ENCODE results near the gene MOSPD3.
A peak's percentile ranks its signal among the peaks of the same experiment; 100 is the strongest.
"Not testable (repeated sequence)": the region's sequence is repeated elsewhere in the genome, so short reads cannot be mapped to it uniquely, and the experiment has no call there.

Gene MOSPD3

GRCh38 chr7:100626530-100627237 lies 14.3 kb downstream of the MOSPD3 start:
- DNase-seq (ENCODE audit: low read depth): peak; percentile 88

DNA sequence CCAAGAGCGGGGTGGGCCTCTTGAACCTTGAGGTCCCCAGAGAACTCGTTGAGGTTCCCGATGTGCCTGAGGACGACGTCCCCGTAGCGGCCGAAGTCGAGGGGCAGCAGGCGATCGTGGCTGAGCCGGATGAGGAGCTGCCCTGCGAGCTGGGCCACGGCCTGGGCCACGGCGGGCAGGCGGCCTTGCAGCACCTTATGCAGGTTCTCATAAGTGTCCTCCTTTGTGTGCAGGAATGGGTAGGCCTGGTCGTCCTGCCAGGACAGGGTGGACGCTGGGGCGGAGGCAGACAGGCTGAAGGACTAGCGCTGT lies 14.9 kb downstream of the MOSPD3 start:
- DNase-seq (ENCODE audit: low read depth): no peak

DNA sequence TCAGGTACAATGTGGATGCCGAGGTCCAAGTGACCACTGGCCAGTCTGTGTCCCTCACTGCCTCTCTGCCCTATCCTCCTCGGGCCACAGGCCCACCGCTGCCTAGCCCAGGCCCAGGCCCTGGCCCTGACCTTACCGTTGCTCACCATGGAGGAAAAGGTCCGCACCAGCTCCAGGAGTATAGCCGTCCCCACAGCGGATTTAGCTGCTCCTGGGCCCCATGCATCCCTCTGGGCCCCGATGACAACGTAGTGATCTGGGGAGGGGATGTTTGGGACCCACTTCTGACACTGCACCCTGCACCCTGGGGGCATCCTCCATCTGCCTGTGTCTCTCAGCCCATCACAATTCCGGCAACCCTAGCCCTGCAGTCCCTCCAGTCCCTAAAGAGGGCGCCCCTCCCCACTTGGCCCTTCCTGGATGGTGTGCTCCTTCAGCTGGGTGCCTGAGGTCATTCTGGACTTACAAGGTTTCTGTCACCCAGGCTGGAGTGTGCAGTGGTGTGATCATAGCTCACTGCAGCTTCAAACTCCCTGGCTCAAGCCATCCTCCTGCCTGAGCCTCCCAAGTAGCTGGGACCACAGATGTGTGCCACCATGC lies 16.9 kb downstream of the MOSPD3 start:
- peak; percentile 32 for DNase-seq (ENCODE audit: low read depth)

GRCh38 chr7:100630066-100630465 lies 17.7 kb downstream of the MOSPD3 start:
- DNase-seq (ENCODE audit: low read depth): no peak

GRCh38 chr7:100632951-100633717 lies 20.8 kb downstream of the MOSPD3 start:
- DNase-seq (ENCODE audit: low read depth): peak; percentile 31

DNA sequence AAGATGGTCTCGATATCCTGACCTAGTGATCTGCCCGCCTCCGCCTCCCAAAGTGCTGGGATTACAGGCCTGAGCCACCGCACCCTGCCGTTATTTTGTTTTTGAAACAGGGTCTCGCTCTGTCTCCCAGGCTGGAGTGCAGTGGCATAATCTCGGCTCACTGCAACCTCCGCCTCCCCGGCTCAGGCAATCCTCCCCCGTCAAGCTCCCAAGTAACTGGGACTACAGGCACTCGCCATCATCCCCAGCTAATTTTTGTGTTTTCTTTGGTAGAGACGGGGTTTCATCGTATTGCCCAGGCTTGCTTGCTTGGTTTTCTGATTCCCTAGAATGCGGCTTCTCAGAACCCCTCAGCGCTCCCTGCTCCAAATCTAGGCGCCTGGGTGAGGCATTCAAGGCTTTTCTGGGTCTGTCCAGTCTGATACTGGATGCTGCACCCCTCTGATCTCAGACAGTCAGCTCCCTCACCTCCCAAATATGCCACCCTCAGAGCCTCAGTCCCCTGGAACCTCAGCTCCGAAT lies 27.7 kb downstream of the MOSPD3 start:
- no peak for DNase-seq (ENCODE audit: low read depth)

GRCh38 chr7:100640517-100641440 lies 28.4 kb downstream of the MOSPD3 start:
- DNase-seq (ENCODE audit: low read depth): no peak

- DNase-seq (ENCODE audit: low read depth): no peak
These were observed 29.1 kb downstream of the MOSPD3 start, which contains the start of gene TFR2 for GRCh38 chr7:100641463-100641859. TSS of gene TFR2 (minus strand) at chr7:100641552. CDS start at chr7:100641509, 43 bp downstream.

DNA sequence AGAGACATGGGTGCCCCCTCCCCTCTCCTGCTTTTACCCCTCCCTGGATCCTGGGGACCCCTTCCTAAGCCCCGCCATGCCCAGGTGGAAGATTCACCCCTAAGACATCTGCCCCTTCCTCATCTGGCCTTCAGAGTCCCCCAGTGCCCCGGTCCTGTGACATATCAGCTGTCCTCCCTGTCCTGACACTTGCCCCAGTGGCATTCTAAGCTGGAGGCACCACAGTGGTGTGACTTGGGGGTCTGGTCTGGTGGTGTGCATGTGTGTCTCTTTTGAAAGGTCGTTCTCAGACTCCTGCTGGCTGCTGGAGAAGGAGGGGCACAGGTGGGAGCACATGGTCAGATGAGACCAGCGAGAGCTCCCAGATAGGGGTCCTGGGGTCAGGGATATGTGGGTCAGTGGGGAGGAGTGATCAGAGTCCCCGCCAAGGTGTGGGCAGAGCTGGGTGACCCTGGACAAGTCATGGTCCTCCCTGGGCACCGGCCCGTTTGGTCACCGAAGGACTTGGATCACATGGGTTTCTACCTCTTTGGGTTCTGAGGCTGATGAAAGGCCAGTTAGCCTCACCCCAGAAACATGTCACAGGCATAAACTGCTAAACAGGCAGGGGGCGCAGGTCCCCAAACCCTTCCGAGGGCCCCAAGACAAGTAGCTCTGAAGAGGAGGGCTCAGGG lies 29.7 kb downstream of the MOSPD3 start:
- no peak for DNase-seq (ENCODE audit: low read depth)

DNA sequence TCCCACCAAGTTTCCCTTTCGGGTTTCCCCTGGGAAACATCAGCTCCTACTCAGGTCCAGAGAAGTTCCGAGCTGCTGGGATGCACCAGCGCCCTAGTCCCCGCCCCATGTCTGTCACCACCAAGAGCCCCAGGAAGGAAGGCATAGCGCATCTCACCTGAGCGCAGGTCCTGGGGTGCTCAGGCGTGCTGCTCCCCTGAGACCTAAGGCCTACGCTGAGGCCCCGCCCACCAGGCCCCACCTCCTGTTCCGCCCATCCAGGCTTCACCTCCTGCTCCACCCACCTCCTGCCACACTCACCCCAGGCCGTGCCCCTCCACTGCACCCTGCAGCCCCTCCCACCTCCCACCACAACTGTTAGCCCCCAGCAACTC lies 30.2 kb downstream of the MOSPD3 start:
- no peak for DNase-seq (ENCODE audit: low read depth)

- DNase-seq (ENCODE audit: low read depth): peak; percentile 26
These were observed 37.7 kb downstream of the MOSPD3 start for GRCh38 chr7:100649826-100650565.

GRCh38 chr7:100654908-100655831 lies 42.8 kb downstream of the MOSPD3 start:
- no peak for DNase-seq (ENCODE audit: low read depth)

DNA sequence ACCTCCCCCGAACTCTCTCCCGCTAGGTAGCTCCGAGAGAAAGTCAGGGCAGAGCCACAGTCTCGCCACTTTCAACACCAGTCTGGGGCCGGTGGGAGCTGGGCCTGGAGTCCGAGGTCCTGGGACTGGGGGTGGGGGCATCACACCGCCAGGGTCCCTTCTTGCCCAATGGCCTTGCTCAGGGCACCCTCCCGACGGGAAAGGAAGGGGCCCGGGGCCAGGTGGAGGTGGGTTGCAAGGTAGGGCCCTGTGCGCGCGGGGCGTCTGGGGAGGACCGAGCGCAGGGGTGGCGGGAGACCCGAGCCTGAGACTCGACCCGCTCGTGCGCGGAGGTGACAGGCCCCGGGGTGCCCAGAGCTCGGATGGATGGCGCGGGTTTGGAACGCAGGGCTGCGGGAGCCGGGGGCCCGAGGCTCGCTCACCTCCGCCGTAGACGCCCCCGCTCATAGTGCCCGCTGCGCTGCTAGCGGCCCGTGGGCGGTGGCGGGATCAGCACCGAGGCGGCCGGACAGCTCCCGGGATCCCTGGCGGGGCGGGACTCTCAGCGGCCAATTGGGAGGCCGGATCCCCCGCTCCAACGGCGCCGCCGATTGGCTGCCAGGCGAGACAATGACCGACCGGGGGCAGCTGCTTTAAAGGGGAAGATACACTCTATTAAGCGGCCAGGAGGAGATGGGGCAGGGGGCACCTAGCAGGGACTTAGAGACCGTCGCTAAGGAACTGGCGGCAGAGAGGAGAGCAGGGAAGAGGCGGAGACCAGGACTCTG lies 43.8 kb downstream of the MOSPD3 start, which contains the start of gene ACTL6B:
TSS of gene ACTL6B (minus strand) at position 541 of the 767 bp plus-strand sequence. CDS start at position 447, 94 bp downstream.
- peak; percentile 26 for DNase-seq (ENCODE audit: low read depth)

GRCh38 chr7:100662194-100662776 lies 49.9 kb downstream of the MOSPD3 start:
- DNase-seq (ENCODE audit: low read depth): not testable (repeated sequence)

All from iris pigment epithelial cell (primary cell).